NCI-H1092 treated with DMSO at 0.1 percent for 48 hours (cell line): ENCODE measurements around the gene KIF18A.

Experiments
- DNase-seq: peaks from one replicate; lab custom pipeline; 2025; lab: John Stamatoyannopoulos, UW

KIF18A gene

DNA sequence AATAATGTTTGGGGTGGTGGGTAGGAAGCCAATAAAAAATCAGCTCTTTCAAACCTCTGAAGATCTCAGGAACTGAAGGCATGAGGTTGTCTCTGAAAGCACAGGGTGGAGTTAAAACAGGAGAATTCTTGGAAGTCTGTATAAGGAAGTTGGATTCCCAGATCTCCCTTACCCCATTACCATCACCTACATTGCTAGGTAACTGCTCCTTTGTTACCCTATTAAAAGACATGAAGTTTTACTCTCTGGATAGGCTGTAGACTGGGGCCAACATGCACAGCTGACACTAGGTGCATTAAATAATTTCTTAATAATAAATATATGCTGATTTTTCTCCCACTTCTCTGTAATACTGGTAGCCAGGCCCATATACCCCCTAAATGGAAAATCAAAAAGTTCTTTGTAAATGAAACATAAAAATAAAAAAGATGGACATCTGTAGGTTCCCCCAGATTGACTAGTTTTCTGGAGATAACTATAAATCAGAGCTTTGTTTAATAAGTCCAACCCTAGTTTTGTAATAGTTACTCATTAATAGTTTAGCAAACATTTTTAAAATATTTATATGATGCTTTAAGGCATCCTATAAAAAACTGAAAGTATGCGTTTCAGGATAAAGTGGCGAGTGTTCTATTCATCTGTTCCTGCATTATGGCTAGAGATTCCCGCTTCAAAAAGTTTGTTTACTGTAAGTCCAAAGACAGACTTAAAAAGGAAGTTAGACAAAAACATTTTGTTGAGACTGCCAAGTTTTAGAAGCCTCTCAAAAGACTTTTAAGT is 63.8 kb downstream of the KIF18A start:
- no peak for DNase-seq

DNA sequence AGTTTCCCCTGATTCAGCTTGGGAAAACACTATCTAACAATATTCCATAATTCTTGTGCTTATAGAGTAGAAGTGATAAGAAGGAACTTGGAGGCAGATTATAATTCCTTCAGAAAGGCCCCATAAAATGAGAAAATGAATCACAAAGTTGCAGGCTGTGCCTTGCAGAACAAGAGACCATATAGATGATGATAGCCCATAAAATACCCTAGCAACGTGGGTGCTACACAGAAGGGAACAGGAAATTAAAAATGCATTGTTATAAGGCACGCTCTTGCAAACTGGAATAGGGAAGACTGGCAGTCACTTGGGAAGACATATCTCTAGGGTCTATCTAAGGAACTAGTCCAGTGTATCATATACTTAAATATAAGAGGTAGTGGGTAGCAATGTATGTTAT is 67.6 kb downstream of the KIF18A start:
- no peak for DNase-seq

DNA sequence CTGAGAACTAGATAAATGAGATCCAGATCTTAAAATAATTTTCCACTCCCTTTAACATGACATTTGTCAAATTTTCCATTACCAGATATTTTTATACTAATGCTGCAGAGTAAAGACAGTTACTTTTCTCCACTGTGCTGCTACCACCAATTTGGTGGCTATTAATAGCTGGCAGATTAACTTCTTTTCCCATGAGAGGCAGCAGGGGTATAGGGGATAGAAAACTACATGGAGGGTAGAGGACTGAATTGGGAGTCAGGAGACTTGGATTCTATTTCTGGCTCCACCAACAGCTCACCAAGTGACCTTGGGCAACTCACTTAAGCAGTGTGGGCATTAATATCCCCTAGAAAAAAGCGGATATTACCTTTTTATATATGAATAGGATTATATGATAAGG is 69.2 kb downstream of the KIF18A start:
- no peak for DNase-seq

DNA sequence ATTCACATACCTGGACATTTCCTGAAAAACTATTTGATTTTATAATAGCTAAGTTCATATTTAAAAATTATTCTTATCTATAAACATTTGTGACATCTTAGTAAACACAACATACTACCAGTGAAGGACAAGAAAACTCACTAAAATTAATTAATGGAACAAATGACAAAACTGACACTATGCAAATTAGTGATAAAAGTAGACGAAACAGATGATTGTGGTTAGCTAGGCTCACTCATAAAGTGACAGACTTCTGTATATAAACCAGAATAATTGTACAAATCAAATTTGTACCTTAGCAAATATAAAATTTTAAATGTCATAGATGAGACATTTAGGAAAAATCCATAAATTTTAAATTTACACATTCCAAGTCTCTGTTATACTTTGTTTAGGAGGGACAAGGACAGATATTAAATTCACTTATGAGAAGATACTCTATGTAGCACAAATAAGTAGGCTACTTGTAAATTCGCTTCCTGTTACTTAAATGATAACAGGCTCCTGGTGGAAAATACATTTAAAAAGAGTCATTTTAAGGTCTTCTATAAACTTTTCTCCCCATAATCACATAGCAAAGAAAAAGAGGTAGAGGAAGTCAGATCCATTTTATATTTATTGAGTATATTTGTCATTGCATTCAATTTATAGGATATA is 81.2 kb downstream of the KIF18A start:
- DNase-seq: no peak

DNA sequence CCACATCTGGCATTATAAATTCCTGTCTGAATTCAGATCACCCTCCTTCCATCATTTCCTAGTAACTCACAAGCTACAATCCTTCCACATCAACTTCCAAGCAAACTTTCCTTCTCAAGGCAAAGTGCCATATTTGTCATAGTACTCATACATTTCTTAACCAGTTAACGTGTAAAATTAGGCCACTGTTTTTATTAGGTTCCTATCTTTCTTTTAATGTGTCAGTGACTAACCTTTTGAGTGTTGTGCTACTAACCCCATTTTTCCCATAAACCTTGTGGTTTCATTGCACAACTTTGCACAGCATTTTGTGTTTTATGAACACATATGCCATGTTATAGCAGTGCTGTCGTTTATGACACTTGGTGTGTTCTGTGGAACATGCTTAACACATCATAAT is 90.1 kb downstream of the KIF18A start:
- no peak for DNase-seq

DNA sequence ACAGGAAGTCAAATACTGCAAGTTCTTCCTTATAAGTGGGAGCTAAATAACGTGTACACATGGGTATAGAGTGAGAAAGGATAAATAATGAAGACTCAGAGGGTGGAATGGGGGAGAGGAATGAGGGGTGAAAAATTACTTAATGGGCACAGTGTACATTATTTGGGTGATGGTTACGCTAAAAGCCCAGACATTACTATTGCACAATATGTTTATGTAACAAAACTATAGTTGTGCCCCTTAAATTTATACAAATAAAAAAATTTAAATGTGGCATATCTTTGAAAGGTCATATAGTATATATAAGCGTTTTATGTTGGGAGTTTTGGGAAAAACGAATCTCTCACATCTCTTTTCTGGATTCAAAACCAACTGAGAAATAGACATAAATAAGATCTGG is 96.1 kb downstream of the KIF18A start:
- DNase-seq: no peak

DNA sequence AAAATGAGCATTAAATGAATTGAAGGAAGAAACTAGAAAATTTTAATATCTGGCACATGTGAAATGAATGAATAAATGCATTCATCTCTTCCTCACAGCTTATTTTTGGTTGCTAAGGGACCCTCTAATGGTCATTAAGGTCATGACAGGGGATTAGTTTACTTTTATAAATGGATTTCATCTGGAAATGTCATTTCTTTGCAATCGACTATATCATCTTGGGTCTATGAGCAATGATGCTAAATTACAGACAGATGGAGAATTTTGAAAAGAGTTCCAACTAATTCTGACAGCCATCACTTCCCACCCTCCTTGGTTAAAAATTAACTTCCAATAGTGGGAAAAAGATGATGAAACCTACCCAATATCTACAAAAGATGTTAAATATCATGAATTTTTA is 98.0 kb downstream of the KIF18A start:
- DNase-seq: no peak

DNA sequence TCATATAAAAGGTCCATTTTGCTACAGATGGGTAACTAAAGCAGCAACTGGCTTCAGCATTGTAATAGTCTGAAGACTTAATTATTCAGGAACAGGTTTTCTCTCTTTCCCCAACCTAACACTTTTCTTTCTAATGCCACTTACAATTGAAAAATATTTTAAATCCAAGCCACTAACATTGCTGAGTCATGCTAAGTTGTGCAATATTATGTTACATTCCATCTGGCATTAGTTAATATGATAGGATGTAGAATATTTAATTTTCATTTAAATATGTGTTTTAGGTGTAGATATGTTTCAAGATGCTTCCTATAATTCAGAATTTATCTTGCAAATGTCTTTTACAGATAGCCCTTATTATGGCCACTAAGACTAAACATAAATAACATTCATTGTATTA is 98.6 kb downstream of the KIF18A start:
- DNase-seq: no peak

DNA sequence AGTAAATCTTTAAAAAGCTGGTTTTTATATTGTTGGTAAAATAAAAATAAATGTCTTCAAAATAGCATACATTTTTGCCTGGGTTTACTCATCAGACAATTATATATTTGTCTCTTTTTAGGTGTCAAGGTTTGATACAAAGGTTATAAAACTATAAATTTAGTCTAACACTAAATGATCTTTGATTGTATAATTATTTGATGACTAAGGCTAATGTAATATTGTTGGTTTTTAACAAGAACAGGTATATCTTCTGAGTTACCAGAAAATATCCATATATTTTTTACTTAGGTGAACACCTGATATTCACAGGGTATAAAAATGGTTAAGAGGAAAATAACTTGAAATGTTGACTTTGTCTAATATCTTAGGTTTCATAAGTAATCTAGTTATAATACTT is 104.3 kb downstream of the KIF18A start:
- DNase-seq: no peak

DNA sequence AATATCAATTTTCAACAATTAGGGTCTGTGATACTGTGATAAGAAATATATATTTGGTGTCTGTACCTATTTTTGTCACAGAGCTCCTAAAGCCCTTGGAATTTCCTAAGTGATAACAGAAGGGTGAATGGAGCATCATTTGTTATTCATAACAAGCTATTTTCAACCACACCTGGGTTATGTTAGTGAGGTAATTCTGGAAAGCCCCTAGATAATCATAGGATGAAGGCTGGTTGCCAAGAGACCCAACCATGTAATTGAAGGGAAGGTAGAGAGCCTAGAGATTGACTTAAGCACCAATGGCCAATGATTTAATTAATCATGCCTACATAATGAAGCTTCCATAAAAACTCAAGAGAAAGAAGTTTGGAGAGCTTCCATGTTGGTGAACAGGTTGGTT is 109.4 kb downstream of the KIF18A start:
- no peak for DNase-seq

DNA sequence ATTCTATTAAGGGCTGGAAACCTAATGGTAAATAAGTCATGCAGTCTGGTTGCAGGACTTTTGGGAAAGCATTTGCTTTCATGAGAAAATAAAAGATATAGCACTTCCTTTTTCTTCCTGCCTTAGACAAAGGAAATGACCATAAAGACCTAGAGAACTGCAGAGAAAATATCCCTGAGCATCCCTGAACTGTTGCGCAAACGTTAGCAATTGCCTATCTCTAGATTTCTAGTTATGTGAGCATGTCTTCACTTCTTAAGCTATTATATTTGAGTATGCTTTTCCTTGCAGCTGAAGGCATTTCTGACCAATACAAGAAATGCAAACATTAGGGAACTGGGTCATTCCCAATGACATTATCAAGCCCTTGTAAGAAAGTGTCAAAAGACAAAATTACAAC is 110.6 kb downstream of the KIF18A start:
- DNase-seq: no peak

DNA sequence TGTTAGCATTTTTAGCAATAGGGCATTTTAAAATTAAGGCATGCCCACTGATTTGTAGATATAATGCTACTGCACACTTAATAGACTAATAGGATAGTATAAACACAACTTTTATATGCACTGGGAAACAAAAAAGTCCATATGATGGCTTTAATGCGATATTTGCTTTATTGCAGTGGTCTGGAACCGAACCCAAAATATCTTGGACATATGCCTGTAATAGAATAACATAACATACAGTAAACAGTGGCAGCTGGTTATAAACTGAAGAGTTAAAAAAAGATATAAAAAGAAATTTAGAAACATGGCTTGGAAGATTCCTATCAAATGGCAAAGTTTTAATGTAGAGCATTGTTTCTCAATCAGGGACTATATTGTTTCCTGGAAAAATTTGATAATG is 111.9 kb downstream of the KIF18A start:
- no peak for DNase-seq

DNA sequence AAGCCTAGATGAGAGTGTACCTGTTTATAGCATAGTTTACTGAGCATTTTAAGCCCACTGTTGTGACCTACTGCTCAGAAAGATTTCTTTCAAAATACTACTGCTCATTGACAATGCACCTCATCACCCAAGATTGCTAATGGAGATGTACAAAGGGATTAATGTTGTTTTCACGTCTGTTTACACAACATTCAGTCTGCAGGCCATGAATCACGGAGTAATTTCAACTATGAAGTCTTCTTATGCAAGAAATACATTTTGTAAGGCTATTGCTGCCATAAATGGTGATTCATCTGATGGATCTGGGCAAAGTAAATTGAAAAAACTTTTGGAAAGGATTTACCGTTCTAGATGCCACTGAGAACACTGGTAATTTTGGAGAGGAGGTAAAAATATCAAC is 112.9 kb downstream of the KIF18A start:
- no peak for DNase-seq

DNA sequence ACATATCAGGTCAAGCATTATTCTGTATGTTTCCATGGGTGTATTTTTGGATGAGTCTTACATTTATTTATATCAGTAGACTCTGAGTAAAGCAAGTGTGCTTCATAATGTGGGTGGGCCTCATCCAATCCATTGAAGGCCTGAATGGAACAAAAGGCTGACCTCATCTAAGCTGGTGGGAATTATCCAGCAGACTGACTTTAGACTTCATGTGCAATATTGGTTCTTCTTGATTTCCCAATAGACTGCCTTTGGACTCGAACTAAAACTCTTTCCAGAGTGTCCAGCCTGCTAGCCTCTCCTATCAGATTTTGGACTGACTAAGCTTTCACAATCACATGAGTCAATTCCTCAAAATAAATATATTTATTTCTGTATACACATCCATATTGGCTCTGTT is 116.2 kb downstream of the KIF18A start:
- no peak for DNase-seq

DNA sequence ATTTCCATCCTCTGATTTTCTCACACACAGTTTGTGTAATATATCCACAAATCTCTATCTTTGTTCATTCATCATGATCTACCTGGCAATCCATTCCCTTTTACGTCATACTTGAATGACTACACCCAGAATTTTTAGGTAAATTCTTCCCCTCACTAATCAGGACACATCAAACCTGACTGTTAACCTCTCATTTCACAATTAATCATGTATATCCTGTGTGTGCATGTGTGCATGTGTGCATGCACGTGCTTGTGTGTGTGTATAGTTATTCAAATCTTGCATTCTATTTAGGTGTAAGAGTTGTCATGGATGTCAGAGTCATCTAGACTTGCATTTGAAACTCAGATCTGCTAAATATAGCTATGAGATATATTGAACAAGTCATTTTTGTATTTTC is 130.4 kb downstream of the KIF18A start:
- DNase-seq: no peak

DNA sequence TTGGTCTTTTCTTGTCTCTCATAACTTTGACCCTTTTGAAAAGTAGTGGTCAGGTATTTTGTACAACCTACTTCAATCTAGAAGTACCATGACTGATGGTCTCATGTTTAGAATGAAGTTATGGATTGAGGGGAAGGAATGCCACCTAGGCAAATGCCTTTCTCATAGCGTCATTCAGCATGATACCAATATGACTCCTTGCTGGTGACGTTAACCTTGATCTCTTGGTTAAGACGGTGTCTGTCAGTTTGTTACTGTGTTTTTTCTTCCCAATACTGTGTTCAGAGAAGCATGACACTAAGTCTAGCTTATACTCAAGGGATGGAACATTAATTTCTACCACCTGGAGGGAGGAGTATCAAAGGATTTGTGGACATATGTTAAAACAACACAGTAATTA is 130.9 kb downstream of the KIF18A start:
- DNase-seq: no peak

DNA sequence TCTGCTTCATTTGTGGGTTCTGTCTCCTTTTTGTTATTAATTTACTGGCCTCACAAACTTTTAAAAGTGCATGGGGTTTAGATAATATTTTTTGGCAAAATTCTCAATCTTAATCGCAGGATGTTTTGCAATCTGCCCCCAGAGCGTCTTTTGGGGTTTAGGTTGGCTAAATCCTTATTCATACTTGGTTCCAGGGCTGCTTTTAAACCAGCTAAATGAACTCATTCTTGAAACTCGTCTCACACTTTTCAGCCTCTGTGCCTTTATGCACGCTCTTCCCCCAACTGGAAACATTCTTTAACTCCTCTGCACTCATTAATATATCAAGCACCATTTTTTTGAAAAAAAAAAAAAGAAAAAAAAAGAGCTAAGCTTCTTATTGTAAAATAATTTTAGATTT is 131.7 kb downstream of the KIF18A start:
- no peak for DNase-seq

DNA sequence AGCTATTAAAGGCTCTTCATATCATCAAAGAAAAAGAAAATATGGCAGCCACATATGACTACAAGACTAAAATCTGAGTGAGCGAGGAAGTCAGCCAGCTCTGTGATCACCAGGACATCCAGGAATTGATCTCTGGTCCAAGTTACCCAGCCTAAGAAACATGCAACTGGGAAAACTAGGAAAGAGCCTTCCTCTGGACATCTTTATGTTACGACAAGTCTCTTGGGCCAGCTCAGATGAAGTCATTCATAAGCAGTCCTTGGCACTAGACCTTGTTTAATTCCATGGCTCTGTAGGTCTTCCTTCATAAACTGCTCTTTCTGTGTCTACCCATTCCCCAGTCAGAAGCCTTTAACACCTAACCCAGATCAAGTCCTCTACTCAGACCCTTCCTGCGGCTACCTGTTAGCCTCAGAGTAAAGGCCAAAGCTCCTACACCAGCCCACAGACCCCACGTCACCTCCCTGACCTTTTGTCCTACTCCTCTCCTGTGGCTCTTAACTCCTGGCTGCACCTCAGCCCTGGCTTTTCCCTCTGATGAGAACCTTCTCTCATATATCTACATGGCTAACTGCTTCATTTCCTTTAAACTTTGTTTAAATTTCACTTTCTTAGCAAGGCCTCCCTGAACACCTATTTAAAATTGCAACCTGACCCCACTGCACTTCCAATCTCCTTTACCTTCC is 134.0 kb downstream of the KIF18A start:
- no peak for DNase-seq

DNA sequence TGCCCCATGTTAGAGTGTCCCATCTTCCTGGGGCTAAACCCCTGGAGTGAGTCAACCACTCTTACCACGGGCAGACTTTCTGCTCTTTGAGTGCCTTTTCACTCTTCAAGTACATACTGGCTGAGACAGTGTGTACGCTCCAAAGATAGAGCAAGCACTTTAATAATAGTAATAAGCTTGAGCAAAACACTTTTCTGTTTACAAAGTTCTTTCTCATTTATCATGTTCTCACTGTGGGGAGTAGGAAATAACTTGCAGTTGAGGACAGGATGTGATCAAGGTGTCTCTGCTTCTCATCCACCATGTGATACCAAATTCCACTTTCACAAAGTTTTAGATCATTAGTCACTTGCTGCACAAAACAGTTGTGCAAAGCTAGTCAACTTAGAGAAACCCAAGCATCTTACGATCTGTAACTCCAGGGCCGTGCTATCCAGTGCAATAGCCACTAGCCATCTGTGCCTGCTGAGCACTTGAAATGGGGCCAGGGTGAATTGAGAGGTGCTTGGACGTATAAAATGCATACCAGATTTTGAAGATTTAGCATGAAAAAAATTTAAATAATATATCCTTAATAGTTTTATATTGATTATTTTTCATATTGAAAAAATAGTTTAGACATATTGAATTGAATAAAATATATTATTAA is 135.3 kb downstream of the KIF18A start:
- DNase-seq: no peak

DNA sequence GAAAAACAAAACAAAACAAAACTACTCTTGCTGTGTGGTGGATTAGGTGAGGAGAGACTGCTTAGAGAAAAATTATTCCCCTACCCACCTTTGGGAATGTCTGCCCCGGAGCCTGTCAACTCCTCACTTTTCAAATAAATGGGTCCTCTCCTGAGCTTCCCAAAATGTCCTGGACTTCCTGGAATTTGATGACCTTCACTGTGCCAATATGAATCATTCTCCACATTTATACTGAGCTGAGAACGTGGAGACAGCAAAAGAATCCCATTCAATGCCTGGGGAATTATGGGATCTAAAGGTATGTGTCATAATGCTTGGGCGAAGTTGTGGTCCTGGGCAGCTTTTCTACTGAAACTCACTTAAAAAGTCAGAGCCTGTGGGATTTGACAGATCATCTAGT is 136.8 kb downstream of the KIF18A start:
- no peak for DNase-seq
